GM21825 (cell line): ENCODE measurements around the gene PRPH2.
"Not testable (repeated sequence)": the region's sequence is repeated elsewhere in the genome, so short reads cannot be mapped to it uniquely, and the experiment has no call there.

Experiments used
- ATAC-seq: cut with Tn5 transposase; IDR thresholded peaks from one replicate; pipeline ENCODE4 v1.9.1; 2021; ENCODE audit warnings: mild to moderate bottlenecking, moderate library complexity; ENCODE audit not compliant: unreplicated experiment

PRPH2 gene

DNA sequence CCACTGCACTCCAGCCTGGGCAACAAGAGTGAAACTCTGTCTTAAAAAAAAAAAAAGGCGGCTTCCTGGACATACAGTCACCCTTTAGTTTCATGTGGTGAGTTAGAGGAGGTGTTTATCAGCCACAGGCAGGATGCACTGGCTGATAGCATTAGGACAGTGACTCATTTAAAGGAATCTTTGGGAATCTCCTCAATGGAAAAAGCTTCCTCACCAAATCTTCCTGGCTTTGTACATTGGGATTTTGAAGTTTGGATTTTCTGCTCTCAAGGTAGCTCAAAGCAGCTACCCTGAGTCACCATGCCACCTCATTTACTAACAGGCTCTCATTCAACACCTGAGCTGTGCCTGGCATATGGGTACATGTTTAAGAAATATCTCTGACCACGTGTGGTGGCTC is 20.2 kb downstream of the PRPH2 start:
- no peak for ATAC-seq

- no peak for ATAC-seq
These were observed 24.2 kb downstream of the PRPH2 start for GRCh38 chr6:42698217-42698616.

DNA sequence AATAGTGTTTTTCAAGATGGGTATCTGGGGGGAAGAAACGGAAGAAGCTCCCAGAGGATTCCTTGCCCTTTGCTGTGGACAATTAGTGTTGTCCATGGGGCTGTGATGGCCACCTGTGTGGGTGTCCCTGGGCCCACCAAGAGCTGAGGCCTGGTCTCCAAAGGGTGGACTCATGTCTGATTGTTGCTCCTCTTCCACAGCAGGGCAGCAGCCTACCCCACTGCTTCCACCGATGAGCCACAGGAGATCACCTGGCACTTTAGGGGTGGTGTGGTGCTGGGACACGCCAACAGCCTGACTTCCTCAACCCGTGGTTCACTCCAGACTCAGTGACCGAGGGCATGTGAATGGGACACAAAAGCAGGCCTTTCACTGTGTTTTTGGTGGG is 25.1 kb downstream of the PRPH2 start:
- ATAC-seq: no peak

GRCh38 chr6:42696526-42697267 is 25.7 kb downstream of the PRPH2 start:
- no peak for ATAC-seq

DNA sequence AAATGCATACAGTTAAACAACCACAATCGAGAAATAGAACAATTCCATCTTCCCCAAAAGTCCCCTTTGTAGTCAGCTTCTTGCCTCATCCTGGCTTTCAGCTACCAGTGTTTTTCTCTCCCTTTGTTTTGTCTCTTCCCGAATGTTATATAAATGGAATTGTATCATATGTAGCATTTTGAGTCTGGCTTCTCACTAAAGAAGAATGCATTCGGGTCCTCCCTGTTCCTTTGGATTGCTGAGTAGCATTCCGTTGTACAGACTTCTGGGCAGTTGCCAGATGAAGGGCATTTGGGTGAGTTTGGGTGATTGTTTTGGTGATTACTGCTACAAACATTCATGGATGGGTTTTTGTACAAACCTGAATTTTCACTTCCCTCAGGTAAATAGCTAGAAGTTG is 27.8 kb downstream of the PRPH2 start:
- no peak for ATAC-seq

DNA sequence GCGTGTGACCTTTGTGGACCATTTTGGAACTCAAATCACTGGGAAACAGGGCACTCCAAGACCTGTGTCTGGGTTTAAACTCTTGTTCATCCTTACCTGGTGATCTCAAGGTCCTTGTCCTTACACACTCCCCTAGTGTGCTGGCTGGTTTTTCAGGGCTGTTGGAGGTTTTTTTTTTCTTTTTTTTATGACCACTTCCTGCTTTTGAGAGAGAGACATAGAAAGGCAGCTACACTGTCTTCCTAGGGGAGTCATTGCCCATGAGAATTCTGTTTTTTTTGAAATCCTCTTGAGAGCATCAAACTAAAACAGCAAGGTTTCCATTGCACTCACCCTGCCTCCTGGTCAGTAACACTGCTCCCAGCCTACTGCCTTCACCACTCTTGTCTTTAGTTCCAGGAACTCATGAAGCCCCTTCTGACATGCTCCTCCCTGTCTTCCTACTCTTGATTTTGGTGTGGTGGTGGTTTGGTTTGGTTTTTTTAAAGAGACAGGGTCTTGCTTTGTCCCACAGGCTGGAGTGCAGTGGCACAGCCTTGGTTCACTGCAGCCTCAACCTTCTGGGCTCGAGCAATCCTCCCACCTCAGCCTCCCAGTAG is 28.6 kb downstream of the PRPH2 start:
- no peak for ATAC-seq

GRCh38 chr6:42692137-42692911 is 30.1 kb downstream of the PRPH2 start:
- no peak for ATAC-seq

DNA sequence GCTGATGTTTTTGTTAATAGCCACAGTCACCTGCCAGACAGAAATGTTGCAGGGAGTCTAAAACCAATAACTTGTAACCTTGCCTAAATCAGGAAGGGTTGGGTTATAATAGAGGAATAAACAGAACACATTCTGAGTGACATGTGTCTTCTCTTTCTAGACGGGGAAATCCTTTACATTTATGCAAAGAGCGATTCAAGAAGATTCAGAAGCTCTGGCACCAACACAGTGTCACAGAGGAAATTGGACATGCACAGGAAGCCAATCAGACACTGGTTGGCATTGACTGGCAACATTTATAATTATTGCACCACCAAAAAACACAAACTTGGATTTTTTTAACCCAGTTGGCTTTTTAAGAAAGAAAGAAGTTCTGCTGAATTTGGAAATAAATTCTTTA is 31.5 kb downstream of the PRPH2 start:
- no peak for ATAC-seq

GRCh38 chr6:42690151-42690702 is 32.2 kb downstream of the PRPH2 start:
- no peak for ATAC-seq

- no peak for ATAC-seq
These were observed 33.0 kb downstream of the PRPH2 start for GRCh38 chr6:42689371-42689770.

DNA sequence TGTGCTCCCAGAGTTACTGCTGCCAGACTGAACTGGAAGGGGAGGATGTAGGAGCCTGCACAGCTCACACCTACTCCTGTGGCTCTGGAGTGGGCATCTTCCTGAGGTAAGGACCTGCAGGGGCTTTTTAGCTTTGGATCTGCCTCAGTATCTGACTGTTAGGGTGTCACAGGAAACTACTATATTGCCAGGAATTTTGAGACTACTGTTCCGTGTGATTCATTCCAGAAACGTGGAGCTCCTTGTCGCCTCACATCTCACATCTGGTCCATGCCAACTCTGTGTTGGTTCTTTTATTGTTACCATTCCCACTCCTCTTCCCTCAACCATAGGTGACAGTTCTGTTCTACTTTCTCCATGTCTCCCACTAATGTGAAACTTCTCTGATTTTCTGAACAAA is 34.1 kb downstream of the PRPH2 start:
- no peak for ATAC-seq

DNA sequence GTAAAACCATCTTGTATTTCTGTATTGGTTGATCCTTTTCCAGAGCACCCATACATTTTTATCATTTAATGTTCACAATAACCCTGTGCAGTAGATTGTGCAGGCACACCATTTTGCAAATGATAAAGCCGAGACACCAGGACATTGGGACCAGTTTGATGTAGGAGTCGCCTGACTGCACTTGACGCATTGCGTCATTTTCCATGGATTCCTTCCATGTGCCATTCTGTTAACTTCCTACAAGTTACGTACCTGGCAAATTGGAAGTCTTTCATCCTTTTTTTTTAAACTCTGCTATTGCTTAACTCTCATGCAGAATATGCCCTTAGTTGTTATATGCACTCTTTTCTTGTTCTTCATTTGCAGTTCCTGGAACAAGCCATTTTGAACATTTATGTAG is 43.0 kb downstream of the PRPH2 start:
- no peak for ATAC-seq

- no peak for ATAC-seq
These were observed 47.6 kb downstream of the PRPH2 start for GRCh38 chr6:42674780-42675179.

GRCh38 chr6:42674368-42674767 is 48.0 kb downstream of the PRPH2 start:
- not testable (repeated sequence) for ATAC-seq

GRCh38 chr6:42664718-42665117 is 57.7 kb downstream of the PRPH2 start:
- no peak for ATAC-seq

DNA sequence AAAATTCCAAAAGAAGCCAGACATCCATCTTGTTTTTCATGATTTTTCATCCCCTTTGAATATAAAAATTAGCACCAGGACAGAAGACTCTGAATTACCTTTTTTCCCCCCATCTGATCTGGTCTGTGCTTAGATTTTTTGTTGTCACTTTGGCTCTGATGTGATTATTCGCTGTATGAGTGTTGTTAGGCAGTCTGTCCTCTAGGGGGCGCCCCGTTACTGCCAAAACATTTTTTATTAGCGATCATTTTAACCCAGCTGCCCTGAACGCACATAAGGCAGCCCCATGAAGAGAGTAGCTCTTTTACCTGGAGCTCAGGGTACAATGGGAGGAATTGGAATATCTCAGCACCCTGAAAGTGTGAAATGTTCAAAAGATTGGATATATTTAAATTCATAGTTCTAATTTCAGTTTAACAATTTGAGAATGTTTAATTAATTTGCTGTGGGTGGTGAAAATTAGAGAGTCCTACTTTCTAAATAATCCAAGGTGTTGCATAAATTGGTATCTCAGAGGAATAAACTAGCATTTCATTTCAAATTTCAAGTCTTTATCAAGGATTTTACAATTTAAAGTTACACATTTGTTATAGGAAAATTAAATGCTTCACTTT is 60.8 kb downstream of the PRPH2 start:
- no peak for ATAC-seq

DNA sequence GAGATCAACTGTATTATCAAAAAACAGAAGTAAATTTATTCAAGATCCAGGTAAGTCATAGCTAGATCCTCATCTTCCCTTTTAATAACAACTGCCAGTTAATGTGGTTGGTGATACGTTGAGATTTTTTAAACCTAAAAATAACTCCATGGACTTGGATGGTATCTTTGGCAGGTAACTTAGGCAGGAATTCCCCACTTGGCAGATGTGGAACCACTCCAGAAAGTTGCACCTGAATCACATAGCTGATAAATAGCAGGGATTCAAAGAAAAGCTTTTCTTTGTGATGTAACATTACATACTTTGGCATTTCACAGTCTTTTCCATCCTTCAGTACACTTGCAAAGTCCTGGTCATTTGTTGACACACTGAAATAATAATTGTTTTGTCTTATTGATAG is 62.6 kb downstream of the PRPH2 start:
- no peak for ATAC-seq

GRCh38 chr6:42653851-42654250 is 68.5 kb downstream of the PRPH2 start:
- ATAC-seq: no peak

DNA sequence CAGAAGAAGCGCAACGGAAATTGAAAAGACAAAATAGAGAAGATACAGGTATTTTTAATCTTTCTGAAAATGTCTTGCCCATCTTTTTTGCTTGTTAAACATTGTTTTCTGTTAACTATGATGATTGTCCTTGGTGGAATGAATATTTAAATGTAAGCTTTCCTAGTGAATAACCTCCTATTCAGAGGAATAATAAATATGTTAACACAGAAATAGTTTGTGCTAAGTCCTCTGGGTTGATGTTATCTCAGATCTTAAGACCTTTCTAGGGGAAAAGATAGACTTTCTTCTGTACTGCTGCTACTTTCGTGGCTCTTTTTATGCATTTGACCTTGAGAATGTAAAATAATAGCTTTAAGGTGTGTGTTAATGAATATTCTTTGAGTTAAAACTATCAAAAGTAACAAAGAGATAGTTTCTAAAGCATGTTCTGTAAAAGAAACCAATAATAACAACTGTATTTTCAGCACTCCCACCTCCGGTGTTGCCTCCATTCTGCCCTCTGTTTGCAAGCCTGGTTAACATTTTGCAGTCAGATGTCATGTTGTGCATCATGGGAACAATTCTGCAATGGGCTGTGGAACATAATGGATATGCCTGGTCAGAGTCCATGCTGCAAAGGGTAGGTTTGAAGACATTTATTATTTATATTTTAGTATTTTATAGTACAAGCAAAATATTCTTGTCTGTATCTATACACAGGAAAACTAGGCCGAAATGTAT is 70.2 kb downstream of the PRPH2 start:
- no peak for ATAC-seq
